Stomach (tissue), 4 donors: ENCODE data around the gene PACS2.

Experiments
- CTCF ChIP-seq, 7 experiments: fragments of 450-650 bp in 4 of 7; fragments of 200-600 bp in 3 of 7; sonication (generic) in 3 of 7; IDR thresholded peaks; one replicate each; pipeline ENCODE4 v1.5.1; 2016 to 2019; ENCODE audit warnings: antibody characterized with exemption in 7 of 7, control low read depth in 2 of 7, mild to moderate bottlenecking in 1 of 7
- EP300 ChIP-seq: sonication (generic); formaldehyde crosslinking; IDR thresholded peaks from one replicate; pipeline ENCODE4 v1.6.1; 2017; ENCODE audit warnings: antibody characterized with exemption
- POLR2A ChIP-seq, 4 donors: fragments of 450-650 bp; IDR thresholded peaks; one replicate each; pipeline ENCODE4 v1.6.1; 2016; ENCODE audit warnings: antibody characterized with exemption in 4 of 4, control low read depth in 2 of 4, mild to moderate bottlenecking in 1 of 4, moderate library complexity in 1 of 4
- POLR2AphosphoS5 ChIP-seq, 3 donors: sonication (generic); formaldehyde crosslinking; IDR thresholded peaks; one replicate each; pipeline ENCODE4 v1.6.1; 2016; ENCODE audit warnings: antibody characterized with exemption in 3 of 3

GRCh38 chr14:105378199-105378598 is 63.7 kb downstream of the PACS2 start:
- no peak for TF ChIP-seq CTCF (IDR thresholded peaks at IDR 0.05)
- no peak for TF ChIP-seq EP300
- TF ChIP-seq POLR2A (IDR thresholded peaks at IDR 0.05), result no peak
- no peak for TF ChIP-seq POLR2AphosphoS5 (IDR thresholded peaks at IDR 0.05)
